Measurements from ENCODE around the gene ZCCHC12. TPM values are rescaled to one million over a fixed set of nuclear protein-coding genes. Genes with fewer than 3 reads are reported as not detected.
A peak's percentile ranks its signal among the peaks of the same experiment; 100 is the strongest.

Gene ZCCHC12
- total RNA-seq, 1 experiment from 2014 or later: 1.2 TPM

- H3K36me3 ChIP-seq (ENCODE audit: insufficient read depth, low read length, poor library complexity, severe bottlenecking): no peaks in the 10 kb centered on the region
- H3K9me3 ChIP-seq (ENCODE audit: low read depth, low read length, poor library complexity, severe bottlenecking): no peaks in the 10 kb centered on the region
- no peak overlapping the region for H3K27ac ChIP-seq (ENCODE audit: low read depth, low read length, poor library complexity, severe bottlenecking)
- H3K27me3 ChIP-seq (replicated peaks; ENCODE audit: insufficient read depth, low read depth, low read length, poor library complexity): no peaks in the 10 kb centered on the region
- no peak overlapping the region for H3K4me3 ChIP-seq (ENCODE audit: low read depth, low read length, poor library complexity, severe bottlenecking)
- ChIA-PET CTCF (no interaction called here), POLR2A (ENCODE audit: low non-redundant PET) (no interaction called here)
- BruUV-seq (replicated peaks): no TSS peak
- intact Hi-C loops (cut with micrococcal nuclease; ENCODE audit: unreplicated experiment): no loop called here
- no peaks in the 10 kb centered on the region for H3K4me1 ChIP-seq (ENCODE audit: insufficient read depth, low read length, poor library complexity, severe bottlenecking)
- no peak for DNase-seq (ENCODE audit: low spot score)
- TF ChIP-seq EZH2 (IDR thresholded peaks at IDR 0.05; ENCODE audit: borderline replicate concordance, low read depth, low read length, poor library complexity, severe bottlenecking): no peak
- TF ChIP-seq, protein P1, sequence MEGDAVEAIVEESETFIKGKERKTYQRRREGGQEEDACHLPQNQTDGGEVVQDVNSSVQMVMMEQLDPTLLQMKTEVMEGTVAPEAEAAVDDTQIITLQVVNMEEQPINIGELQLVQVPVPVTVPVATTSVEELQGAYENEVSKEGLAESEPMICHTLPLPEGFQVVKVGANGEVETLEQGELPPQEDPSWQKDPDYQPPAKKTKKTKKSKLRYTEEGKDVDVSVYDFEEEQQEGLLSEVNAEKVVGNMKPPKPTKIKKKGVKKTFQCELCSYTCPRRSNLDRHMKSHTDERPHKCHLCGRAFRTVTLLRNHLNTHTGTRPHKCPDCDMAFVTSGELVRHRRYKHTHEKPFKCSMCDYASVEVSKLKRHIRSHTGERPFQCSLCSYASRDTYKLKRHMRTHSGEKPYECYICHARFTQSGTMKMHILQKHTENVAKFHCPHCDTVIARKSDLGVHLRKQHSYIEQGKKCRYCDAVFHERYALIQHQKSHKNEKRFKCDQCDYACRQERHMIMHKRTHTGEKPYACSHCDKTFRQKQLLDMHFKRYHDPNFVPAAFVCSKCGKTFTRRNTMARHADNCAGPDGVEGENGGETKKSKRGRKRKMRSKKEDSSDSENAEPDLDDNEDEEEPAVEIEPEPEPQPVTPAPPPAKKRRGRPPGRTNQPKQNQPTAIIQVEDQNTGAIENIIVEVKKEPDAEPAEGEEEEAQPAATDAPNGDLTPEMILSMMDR (conservative IDR thresholded peaks at IDR 0.05; ENCODE audit: low read depth, low read length): no peak
Measured at GRCh38 chrX:118861338-118861737, 37.7 kb downstream of the ZCCHC12 start.

GRCh38 chrX:118862091-118862490 is 38.5 kb downstream of the ZCCHC12 start:
- ChIA-PET CTCF (interaction anchor here (0.7 kb wide), 1 partner anchor 52 kb away, joined by 3 read pairs; no protein-coding TSS in a partner anchor), POLR2A (ENCODE audit: low non-redundant PET) (no interaction called here)
- no TSS peak for BruUV-seq (replicated peaks)
- Histone ChIP-seq H3K4me1 (ENCODE audit: insufficient read depth, low read length, poor library complexity, severe bottlenecking) (no peaks in the 10 kb centered on the region), H3K27me3 (replicated peaks; ENCODE audit: insufficient read depth, low read depth, low read length, poor library complexity) (no peaks in the 10 kb centered on the region), H3K36me3 (ENCODE audit: insufficient read depth, low read length, poor library complexity, severe bottlenecking) (no peaks in the 10 kb centered on the region), H3K4me3 (ENCODE audit: low read depth, low read length, poor library complexity, severe bottlenecking) (no peak overlapping the region), H3K9me3 (ENCODE audit: low read depth, low read length, poor library complexity, severe bottlenecking) (no peaks in the 10 kb centered on the region), H3K27ac (ENCODE audit: low read depth, low read length, poor library complexity, severe bottlenecking) (no peak overlapping the region)
- TF ChIP-seq EZH2 (IDR thresholded peaks at IDR 0.05; ENCODE audit: borderline replicate concordance, low read depth, low read length, poor library complexity, severe bottlenecking): no peak
- TF ChIP-seq, protein P1 (conservative IDR thresholded peaks at IDR 0.05; ENCODE audit: low read depth, low read length): no peak
- peak; percentile 22 for DNase-seq (ENCODE audit: low spot score)
- intact Hi-C loops (cut with micrococcal nuclease; ENCODE audit: unreplicated experiment): no loop called here

DNA sequence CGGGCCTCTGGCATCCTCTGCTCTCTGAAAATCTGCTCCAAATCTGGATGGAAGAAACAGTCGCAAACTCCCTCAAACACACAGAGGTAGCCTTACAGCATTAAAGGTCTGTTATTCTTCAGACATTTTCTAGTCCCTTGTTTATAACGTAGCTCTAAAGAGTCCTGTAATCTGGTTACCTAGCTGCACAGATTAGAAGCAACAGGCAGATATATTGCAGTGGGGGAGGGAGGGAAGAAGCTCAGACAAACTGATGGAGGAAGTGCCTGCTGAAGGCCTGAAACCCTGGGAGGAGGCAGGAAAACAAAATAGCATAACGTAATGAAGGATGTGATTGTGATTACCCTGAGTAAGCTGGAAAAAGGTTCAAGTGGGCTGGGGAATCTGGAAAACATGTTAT is 39.4 kb downstream of the ZCCHC12 start:
- CTCF ChIA-PET: no interaction called here
- intact Hi-C loops (cut with micrococcal nuclease; ENCODE audit: unreplicated experiment): no loop called here
- no peaks in the 10 kb centered on the region for H3K27me3 ChIP-seq (replicated peaks; ENCODE audit: insufficient read depth, low read depth, low read length, poor library complexity)
- no peaks in the 10 kb centered on the region for H3K36me3 ChIP-seq (ENCODE audit: insufficient read depth, low read length, poor library complexity, severe bottlenecking)
- H3K9me3 ChIP-seq (ENCODE audit: low read depth, low read length, poor library complexity, severe bottlenecking): no peaks in the 10 kb centered on the region
- DNase-seq (ENCODE audit: low spot score): no peak
- POLR2A ChIA-PET (ENCODE audit: low non-redundant PET): no interaction called here
- H3K4me1 ChIP-seq (ENCODE audit: insufficient read depth, low read length, poor library complexity, severe bottlenecking): no peaks in the 10 kb centered on the region
- H3K27ac ChIP-seq (ENCODE audit: low read depth, low read length, poor library complexity, severe bottlenecking): no peak overlapping the region
- TF ChIP-seq, protein P1 (conservative IDR thresholded peaks at IDR 0.05; ENCODE audit: low read depth, low read length): no peak
- no peak for TF ChIP-seq EZH2 (IDR thresholded peaks at IDR 0.05; ENCODE audit: borderline replicate concordance, low read depth, low read length, poor library complexity, severe bottlenecking)
- BruUV-seq (replicated peaks): no TSS peak
- no peak overlapping the region for H3K4me3 ChIP-seq (ENCODE audit: low read depth, low read length, poor library complexity, severe bottlenecking)

All from A673 (cell line).